GM12878 (cell line): ENCODE measurements around the gene ADRA2C.

Source experiments
- ATF2 ChIP-seq: IDR thresholded peaks from 2 replicates; pipeline ENCODE4 v1.6.1; 2012; ENCODE audit warnings: low read length, inconsistent platforms
- CHD1 ChIP-seq: IDR thresholded peaks from 2 replicates; pipeline ENCODE4 v1.6.1; 2012; ENCODE audit warnings: low read depth, low read length, improper control_type of control experiment
- POU2F2 ChIP-seq: IDR thresholded peaks from 3 replicates; pipeline ENCODE4 v1.6.1; 2011; ENCODE audit warnings: low read depth, mild to moderate bottlenecking, low read length, borderline replicate concordance

GRCh38 chr4:3803475-3803847, 37.3 kb downstream of the ADRA2C start:
- TF ChIP-seq ATF2 (no peak), CHD1 (no peak), POU2F2 (no peak)
